ENCODE measurements around the gene PAPPA.
A peak's percentile ranks its signal among the peaks of the same experiment; 100 is the strongest.

Gene PAPPA

GRCh38 chr9:116405321-116405720 is 251.7 kb downstream of the PAPPA start:
- no peak overlapping the region for H3K4me3 ChIP-seq (ENCODE audit: low read length)
- no peak overlapping the region for H2AFZ ChIP-seq (ENCODE audit: low read depth, low read length)
- H3K9me3 ChIP-seq (ENCODE audit: insufficient read depth, low read length): no peaks in the 10 kb centered on the region
- no peaks in the 10 kb centered on the region for H3K27me3 ChIP-seq (ENCODE audit: low read depth, low read length)
- H3K4me2 ChIP-seq (ENCODE audit: low read length): peak overlapping the region; percentile 4; the same call in 1 of the 2 replicates
- H3K9ac ChIP-seq (ENCODE audit: low read length): no peak overlapping the region
- H3K36me3 ChIP-seq (replicated peaks; ENCODE audit: low read depth, low read length): no peaks in the 10 kb centered on the region
- no peak for TF ChIP-seq CTCF (IDR thresholded peaks at IDR 0.05; ENCODE audit: low read depth, low read length)
- TF ChIP-seq EZH2phosphoT487 (IDR thresholded peaks at IDR 0.05; ENCODE audit: low read depth): no peak
- no peaks in the 10 kb centered on the region for H3K79me2 ChIP-seq (ENCODE audit: low read length)
- H3K27ac ChIP-seq (ENCODE audit: low read length): no peak overlapping the region
- H4K20me1 ChIP-seq (ENCODE audit: insufficient read depth, low read length): no peaks in the 10 kb centered on the region
- peaks cover 47% of the 10 kb centered on the region for H3K4me1 ChIP-seq (ENCODE audit: low read length)

GRCh38 chr9:116406469-116406868 is 252.9 kb downstream of the PAPPA start:
- no peaks in the 10 kb centered on the region for H3K9me3 ChIP-seq (ENCODE audit: insufficient read depth, low read length)
- H3K27ac ChIP-seq (ENCODE audit: low read length): no peak overlapping the region
- no peak overlapping the region for H3K4me2 ChIP-seq (ENCODE audit: low read length)
- H3K36me3 ChIP-seq (replicated peaks; ENCODE audit: low read depth, low read length): no peaks in the 10 kb centered on the region
- H3K9ac ChIP-seq (ENCODE audit: low read length): no peak overlapping the region
- no peak overlapping the region for H3K4me3 ChIP-seq (ENCODE audit: low read length)
- TF ChIP-seq EZH2phosphoT487 (IDR thresholded peaks at IDR 0.05; ENCODE audit: low read depth): no peak
- no peak for TF ChIP-seq CTCF (IDR thresholded peaks at IDR 0.05; ENCODE audit: low read depth, low read length)
- H2AFZ ChIP-seq (ENCODE audit: low read depth, low read length): no peak overlapping the region
- H4K20me1 ChIP-seq (ENCODE audit: insufficient read depth, low read length): no peaks in the 10 kb centered on the region
- peaks cover 47% of the 10 kb centered on the region for H3K4me1 ChIP-seq (ENCODE audit: low read length)
- no peaks in the 10 kb centered on the region for H3K27me3 ChIP-seq (ENCODE audit: low read depth, low read length)
- H3K79me2 ChIP-seq (ENCODE audit: low read length): no peaks in the 10 kb centered on the region

- TF ChIP-seq CTCF (IDR thresholded peaks at IDR 0.05; ENCODE audit: low read depth, low read length) (no peak), EZH2phosphoT487 (IDR thresholded peaks at IDR 0.05; ENCODE audit: low read depth) (no peak)
- Histone ChIP-seq H3K27ac (ENCODE audit: low read length) (no peak overlapping the region), H3K27me3 (ENCODE audit: low read depth, low read length) (no peaks in the 10 kb centered on the region), H3K4me3 (ENCODE audit: low read length) (no peak overlapping the region), H4K20me1 (ENCODE audit: insufficient read depth, low read length) (no peaks in the 10 kb centered on the region), H3K4me1 (ENCODE audit: low read length) (peaks cover 45% of the 10 kb centered on the region), H3K9ac (ENCODE audit: low read length) (no peak overlapping the region), H3K79me2 (ENCODE audit: low read length) (no peaks in the 10 kb centered on the region), H3K4me2 (ENCODE audit: low read length) (no peak overlapping the region), H3K9me3 (ENCODE audit: insufficient read depth, low read length) (no peaks in the 10 kb centered on the region), H2AFZ (ENCODE audit: low read depth, low read length) (no peak overlapping the region), H3K36me3 (replicated peaks; ENCODE audit: low read depth, low read length) (no peaks in the 10 kb centered on the region)
Measured at GRCh38 chr9:116409129-116409528, 255.5 kb downstream of the PAPPA start.

DNA sequence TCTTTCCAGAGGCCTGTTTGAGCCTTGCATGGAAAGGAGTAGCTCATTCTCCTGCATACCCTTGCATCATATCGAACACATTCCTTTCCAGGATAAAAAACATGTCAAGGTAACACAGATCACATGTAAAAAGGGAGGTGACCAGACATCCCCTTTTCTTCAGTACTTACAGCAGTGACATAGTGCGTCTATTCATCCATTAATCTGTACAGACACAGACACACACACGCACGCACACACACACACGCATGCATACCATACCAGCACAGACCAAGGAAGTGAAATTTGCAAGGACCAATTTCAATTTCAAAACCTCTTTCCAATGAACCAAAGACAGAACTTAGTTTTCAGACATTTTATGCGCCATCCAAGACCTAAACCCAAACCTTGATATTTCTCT is 256.0 kb downstream of the PAPPA start:
- no peaks in the 10 kb centered on the region for H3K36me3 ChIP-seq (replicated peaks; ENCODE audit: low read depth, low read length)
- H3K4me3 ChIP-seq (ENCODE audit: low read length): no peak overlapping the region
- no peaks in the 10 kb centered on the region for H3K9me3 ChIP-seq (ENCODE audit: insufficient read depth, low read length)
- H3K79me2 ChIP-seq (ENCODE audit: low read length): no peaks in the 10 kb centered on the region
- 0 out of 2 replicates have a peak overlapping the region, but pooled peaks have one; percentile 12 for H3K4me2 ChIP-seq (ENCODE audit: low read length)
- H3K27me3 ChIP-seq (ENCODE audit: low read depth, low read length): no peaks in the 10 kb centered on the region
- no peak overlapping the region for H3K27ac ChIP-seq (ENCODE audit: low read length)
- H4K20me1 ChIP-seq (ENCODE audit: insufficient read depth, low read length): no peaks in the 10 kb centered on the region
- no peak overlapping the region for H3K9ac ChIP-seq (ENCODE audit: low read length)
- peaks cover 42% of the 10 kb centered on the region for H3K4me1 ChIP-seq (ENCODE audit: low read length)
- no peak overlapping the region for H2AFZ ChIP-seq (ENCODE audit: low read depth, low read length)
- TF ChIP-seq CTCF (IDR thresholded peaks at IDR 0.05; ENCODE audit: low read depth, low read length) (no peak), EZH2phosphoT487 (IDR thresholded peaks at IDR 0.05; ENCODE audit: low read depth) (no peak)
